NCI-H510A (cell line): ENCODE data around the gene HYAL4.
"Not testable (repeated sequence)": the region's sequence is repeated elsewhere in the genome, so short reads cannot be mapped to it uniquely, and the experiment has no call there.

Source experiments
- DNase-seq: peaks from one replicate; lab custom pipeline; 2025; lab: John Stamatoyannopoulos, UW

HYAL4 gene

GRCh38 chr7:123846217-123846891 is 1.4 kb downstream of the HYAL4 start:
- no peak for DNase-seq

DNA sequence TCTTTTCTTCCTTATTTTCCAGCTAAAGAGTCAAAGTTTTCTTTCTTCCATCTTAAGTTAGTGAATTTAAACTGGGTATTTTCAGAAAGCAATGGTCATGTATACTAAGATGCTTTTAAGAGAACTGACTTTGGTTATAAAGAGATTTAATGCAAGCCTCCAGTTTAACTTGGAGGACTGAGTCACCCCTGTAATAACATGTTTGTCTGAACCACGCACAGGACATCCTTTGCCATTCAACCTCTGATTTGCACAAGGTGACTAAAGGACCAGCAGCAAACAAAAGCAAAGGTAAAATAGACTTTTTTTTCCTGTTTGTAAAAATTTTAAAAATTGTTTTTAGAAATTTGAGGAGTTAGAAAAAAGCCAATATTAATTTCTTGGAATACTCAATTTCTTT is 2.9 kb downstream of the HYAL4 start:
- DNase-seq = no peak

DNA sequence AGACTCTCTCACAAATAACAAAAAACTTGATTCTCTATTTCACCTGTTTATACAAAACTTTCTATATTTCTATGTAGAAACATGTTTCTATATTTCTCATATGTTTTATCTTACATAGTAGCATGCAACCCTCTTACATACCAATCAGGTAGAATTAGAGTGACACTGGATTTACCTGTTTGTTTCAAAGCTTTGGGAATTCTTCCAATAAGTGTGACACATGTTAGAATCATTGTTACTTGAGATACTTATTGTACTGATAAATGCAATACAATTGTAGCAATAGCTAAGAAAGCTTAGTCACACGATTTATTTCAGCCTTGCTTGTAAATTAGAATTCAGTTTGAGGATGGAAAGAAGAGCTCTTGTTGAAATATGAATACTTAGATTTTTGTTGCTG is 4.9 kb downstream of the HYAL4 start:
- no peak for DNase-seq

DNA sequence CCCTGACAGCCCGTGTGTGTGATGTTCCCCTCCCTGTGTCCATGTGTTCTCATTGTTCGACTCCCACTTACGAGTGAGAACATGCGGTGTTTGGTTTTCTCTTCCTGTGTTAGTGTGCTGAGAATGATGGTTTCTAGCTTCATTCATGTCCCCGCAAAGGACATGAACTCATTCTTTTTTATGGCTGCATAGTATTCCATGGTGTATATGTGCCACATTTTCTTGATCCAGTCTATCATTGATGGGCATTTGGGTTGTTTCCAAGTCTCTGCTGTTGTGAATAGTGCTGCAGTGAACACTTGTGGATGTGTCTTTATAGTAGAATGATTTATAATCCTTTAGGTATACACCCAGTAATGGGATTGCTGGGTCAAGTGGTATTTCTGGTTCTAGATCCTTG is 6.4 kb downstream of the HYAL4 start:
- DNase-seq = not testable (repeated sequence)

DNA sequence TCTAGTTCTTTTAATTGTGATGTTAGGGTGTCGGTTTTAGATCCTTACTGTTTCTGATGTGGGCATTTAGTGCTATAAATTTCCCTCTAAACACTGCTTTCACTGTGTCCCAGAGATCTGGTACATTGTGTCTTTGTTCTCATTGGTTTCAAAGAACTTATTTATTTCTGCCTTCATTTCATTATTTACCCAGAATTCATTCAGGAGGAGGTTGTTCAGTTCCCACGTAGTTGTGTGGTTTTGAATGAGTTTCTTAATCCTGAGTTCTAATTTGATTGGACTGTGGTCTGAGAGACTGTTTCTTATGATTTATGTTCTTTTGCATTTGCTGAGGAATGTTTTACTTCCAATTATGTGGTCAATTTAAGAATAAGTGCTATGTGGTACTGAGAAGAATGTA is 9.3 kb downstream of the HYAL4 start:
- not testable (repeated sequence) for DNase-seq

- DNase-seq = not testable (repeated sequence)
These were observed 11.5 kb downstream of the HYAL4 start for GRCh38 chr7:123856428-123856827.

GRCh38 chr7:123860848-123861247 is 15.9 kb downstream of the HYAL4 start:
- no peak for DNase-seq

GRCh38 chr7:123862775-123863174 is 17.8 kb downstream of the HYAL4 start:
- DNase-seq = no peak

DNA sequence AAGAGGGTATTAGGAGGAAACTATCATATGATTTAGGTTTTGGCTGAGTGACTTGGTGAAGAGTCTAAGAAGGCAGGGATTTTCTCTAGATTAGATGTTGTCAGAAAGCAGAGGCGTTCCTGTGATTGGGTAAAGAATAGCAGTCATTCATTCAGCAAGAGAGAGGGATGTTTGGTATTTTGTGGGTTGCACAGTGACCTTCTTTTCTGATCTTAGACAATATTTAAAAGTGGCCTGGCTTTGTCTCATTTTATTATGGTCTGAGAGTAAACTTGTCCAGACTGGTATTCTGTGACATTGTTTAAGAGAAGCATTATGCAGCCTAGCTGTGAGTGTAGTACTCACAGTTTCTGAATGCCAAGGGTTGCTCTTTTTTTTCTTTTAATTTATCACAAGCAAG is 18.5 kb downstream of the HYAL4 start:
- DNase-seq = no peak

DNA sequence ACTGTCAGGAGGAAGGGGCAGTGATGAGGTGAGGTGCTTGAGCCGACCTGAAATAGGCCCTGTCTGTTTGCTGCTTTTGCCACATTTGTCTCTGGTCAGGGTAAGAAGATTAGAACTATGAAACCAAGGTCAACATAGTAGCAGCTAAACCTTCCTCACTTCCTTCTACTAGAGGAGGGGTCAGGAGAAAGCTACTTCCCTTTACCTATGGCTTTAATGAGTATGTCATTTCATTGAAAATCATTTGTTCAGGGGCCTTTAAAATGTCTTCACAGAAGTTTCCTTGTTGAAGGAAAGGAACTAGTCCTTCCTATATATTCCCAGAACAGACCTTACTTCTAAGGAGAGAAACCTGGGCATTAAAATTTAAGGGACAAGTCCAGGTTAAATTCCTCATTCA is 19.0 kb downstream of the HYAL4 start:
- no peak for DNase-seq

DNA sequence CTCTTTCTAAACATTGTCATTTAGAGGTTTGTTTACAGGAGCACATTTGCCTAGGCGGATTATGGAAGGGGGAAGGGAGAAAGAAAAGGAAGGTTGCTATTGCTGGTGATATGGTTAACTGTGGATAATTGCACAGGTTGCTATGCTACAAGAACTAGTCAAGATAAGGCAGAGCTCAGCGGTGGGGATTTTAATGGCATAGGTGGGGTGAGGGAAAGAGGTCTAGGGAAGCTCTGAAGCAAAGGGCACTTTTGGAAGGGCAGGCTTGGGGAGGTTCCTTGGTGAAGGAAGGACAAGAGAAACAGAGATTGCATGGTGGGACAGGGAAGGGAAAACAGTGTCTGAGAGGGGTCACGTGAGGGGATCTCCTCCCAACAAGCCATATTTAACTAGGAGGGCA is 19.5 kb downstream of the HYAL4 start:
- DNase-seq = no peak

DNA sequence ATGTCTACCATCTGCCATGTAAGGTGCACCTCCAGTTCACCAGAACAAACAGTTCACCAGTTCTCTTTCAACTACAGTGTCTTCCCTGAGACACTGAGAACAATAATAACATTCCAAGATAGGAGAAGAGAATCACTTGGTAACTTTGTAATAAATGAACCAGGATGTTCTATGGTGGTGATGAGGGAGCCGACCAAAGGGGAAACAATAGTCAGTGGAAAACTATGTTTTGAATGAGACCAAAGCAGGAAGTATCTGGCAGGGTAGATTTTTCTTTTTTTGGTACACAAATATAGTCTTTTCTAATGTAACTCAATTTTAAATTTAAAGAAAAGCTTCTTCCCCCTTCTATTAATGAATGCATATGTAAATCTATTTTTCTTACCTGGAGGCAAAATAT is 20.0 kb downstream of the HYAL4 start:
- DNase-seq = no peak

GRCh38 chr7:123865517-123866117 is 20.6 kb downstream of the HYAL4 start:
- DNase-seq = no peak

DNA sequence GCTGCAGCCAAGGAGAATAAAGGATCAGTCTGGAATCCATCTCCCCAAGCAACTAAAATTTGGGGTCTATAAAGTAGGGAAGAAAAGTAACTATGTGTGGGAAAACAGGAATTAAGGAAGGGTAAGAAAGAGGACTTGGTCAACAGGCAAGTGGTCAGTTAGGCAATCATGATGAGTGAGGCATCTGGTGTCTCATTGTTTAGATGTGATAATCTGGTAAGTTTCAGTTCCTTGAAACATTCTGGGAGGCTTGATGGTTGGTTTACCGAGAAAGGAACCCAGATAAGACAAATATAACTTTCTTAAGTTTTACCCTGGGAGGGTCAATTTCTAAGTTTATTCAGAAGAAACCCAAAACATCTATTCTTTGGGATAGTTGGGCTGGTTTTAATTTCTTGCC is 22.3 kb downstream of the HYAL4 start:
- DNase-seq = no peak

- no peak for DNase-seq
These were observed 27.3 kb downstream of the HYAL4 start for GRCh38 chr7:123871998-123872867.

GRCh38 chr7:123872908-123873307 is 27.9 kb downstream of the HYAL4 start:
- DNase-seq = no peak

- no peak for DNase-seq
These were observed 31.7 kb downstream of the HYAL4 start for GRCh38 chr7:123876557-123877256.

DNA sequence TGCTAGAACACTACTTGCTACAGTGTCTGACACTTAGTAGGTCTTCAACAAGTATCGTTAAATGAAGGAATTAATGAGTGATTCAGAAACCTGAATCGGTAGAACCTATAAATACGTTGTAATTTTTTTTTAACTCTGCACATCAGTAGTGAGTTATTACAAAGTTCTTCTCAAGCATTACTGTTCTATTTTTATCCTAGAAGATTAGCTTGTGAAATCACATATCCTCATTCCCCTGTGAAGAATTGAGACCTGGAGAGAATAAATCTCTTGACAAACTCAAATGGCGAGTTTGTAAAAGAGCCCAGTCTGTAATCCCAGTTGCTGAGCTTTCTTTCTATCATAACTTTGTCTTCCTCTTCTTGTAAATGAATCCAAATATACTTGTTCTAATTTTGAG is 34.7 kb downstream of the HYAL4 start:
- no peak for DNase-seq

- no peak for DNase-seq
These were observed 36.3 kb downstream of the HYAL4 start for GRCh38 chr7:123881300-123881699.

DNA sequence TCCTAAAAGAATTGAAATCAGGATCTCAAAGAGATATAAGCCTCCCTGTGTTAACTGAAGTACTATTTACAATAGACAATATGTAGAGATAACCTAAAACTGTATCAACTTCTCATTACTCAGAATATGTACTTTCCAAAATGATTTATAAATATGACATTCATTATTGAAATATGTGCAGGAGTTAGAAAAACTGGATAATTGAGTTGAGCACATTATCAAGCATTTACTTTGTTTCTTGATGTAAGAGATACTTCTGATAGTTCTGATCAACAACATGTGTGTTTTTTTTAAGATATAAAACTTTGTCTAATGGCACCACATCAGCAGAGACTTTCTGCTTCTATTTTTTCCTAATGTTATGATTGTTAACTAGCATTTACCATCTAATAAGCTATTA is 38.2 kb downstream of the HYAL4 start:
- DNase-seq = no peak

DNA sequence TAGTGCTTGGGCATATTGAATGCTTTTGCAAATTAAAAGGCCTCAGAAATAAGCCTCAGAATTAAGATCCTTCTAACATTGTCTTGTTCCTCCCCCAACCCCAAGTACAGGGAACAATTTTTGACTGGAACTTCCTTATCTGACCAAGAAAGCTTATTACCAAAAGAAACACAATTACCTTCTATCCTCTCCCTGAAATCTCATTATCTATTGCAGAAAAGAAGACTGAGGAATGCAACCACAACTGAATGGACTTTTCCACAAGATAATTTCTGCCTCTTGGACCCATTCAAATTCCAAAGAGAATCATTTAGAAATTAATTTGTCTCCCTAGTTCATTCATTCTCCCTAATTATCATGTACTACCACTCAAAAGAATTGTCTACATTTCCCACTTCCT is 43.2 kb downstream of the HYAL4 start:
- DNase-seq = no peak

DNA sequence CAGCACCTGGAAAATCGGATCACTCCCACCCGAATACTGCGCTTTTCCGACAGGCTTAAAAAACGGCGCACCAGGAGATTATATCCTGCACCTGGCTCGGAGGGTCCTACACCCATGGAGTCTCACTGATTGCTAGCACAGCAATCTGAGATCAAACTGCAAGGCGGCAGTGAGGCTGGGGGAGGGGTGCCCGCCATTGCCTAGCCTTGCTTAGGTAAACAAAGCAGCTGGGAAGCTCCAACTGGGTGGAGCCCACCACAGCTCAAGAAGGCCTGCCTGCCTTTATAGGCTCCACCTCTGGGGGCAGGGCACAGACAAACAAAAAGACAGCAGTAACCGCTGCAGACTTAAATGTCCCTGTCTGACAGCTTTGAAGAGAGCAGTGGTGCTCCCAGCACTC is 49.8 kb downstream of the HYAL4 start:
- DNase-seq = not testable (repeated sequence)

- DNase-seq = no peak
These were observed 56.1 kb downstream of the HYAL4 start for GRCh38 chr7:123901101-123901500.
